ENCODE measurements around the gene MAST4. TPM values are rescaled to one million over a fixed set of nuclear protein-coding genes. Genes with fewer than 3 reads are reported as not detected.

MAST4 gene
- total RNA-seq, 1 donor from 2014 or later: 56.9 TPM

- H3K4me3 ChIP-seq: no peak overlapping the region
- DNase-seq (no peak), ATAC-seq (no peak)
- no peak overlapping the region for H3K27ac ChIP-seq
- H3K36me3 ChIP-seq: no peaks in the 10 kb centered on the region
- no peak for TF ChIP-seq CTCF (IDR thresholded peaks at IDR 0.05)
- H3K4me1 ChIP-seq: no peaks in the 10 kb centered on the region
- H3K27me3 ChIP-seq (ENCODE audit: low read depth): no peaks in the 10 kb centered on the region
- H3K9me3 ChIP-seq: no peaks in the 10 kb centered on the region
- intact Hi-C loops (cut with DNase I): no loop called here
These were observed 477.0 kb downstream of the MAST4 start for GRCh38 chr5:67073045-67073680.

- DNase-seq (no peak), ATAC-seq (no peak)
- no peaks in the 10 kb centered on the region for H3K27me3 ChIP-seq (ENCODE audit: low read depth)
- H3K4me3 ChIP-seq: no peak overlapping the region
- no peaks in the 10 kb centered on the region for H3K4me1 ChIP-seq
- intact Hi-C loops (cut with DNase I): no loop called here
- no peak overlapping the region for H3K27ac ChIP-seq
- TF ChIP-seq CTCF (IDR thresholded peaks at IDR 0.05): no peak
- no peaks in the 10 kb centered on the region for H3K36me3 ChIP-seq
- H3K9me3 ChIP-seq: no peaks in the 10 kb centered on the region
These were observed 481.1 kb downstream of the MAST4 start for GRCh38 chr5:67077296-67077695.

- no peak for TF ChIP-seq CTCF (IDR thresholded peaks at IDR 0.05)
- Histone ChIP-seq H3K9me3 (no peaks in the 10 kb centered on the region), H3K4me1 (no peaks in the 10 kb centered on the region), H3K27ac (no peak overlapping the region), H3K4me3 (no peak overlapping the region), H3K27me3 (ENCODE audit: low read depth) (no peaks in the 10 kb centered on the region), H3K36me3 (no peaks in the 10 kb centered on the region)
- intact Hi-C loops (cut with DNase I): no loop called here
- DNase-seq: no peak
- ATAC-seq: no peak
These were observed 485.1 kb downstream of the MAST4 start for GRCh38 chr5:67081261-67081660.

- no peaks in the 10 kb centered on the region for H3K4me1 ChIP-seq
- intact Hi-C loops (cut with DNase I): no loop called here
- no peak for ATAC-seq
- no peak for TF ChIP-seq CTCF (IDR thresholded peaks at IDR 0.05)
- no peak overlapping the region for H3K4me3 ChIP-seq
- H3K9me3 ChIP-seq: no peaks in the 10 kb centered on the region
- H3K36me3 ChIP-seq: no peaks in the 10 kb centered on the region
- no peak for DNase-seq
- H3K27ac ChIP-seq: no peak overlapping the region
- H3K27me3 ChIP-seq (ENCODE audit: low read depth): no peaks in the 10 kb centered on the region
These were observed 486.7 kb downstream of the MAST4 start for GRCh38 chr5:67082941-67083340.

- H3K27me3 ChIP-seq (ENCODE audit: low read depth): no peaks in the 10 kb centered on the region
- no peaks in the 10 kb centered on the region for H3K9me3 ChIP-seq
- ATAC-seq: no peak
- no peaks in the 10 kb centered on the region for H3K36me3 ChIP-seq
- no peak for TF ChIP-seq CTCF (IDR thresholded peaks at IDR 0.05)
- H3K27ac ChIP-seq: no peak overlapping the region
- H3K4me3 ChIP-seq: no peak overlapping the region
- peaks cover 9% of the 10 kb centered on the region for H3K4me1 ChIP-seq
- intact Hi-C loops (cut with DNase I): no loop called here
- no peak for DNase-seq
These were observed 489.4 kb downstream of the MAST4 start for GRCh38 chr5:67085616-67086015.
